ENCODE results near the gene GPR161.

Gene GPR161

GRCh38 chr1:168167806-168168205 is 31.1 kb upstream of the GPR161 start:
- Histone ChIP-seq H3K9ac (no peak overlapping the region), H3K27ac (no peak overlapping the region), H3K27me3 (ENCODE audit: insufficient read depth, low read depth) (no peaks in the 10 kb centered on the region), H4K20me1 (ENCODE audit: insufficient read depth) (no peaks in the 10 kb centered on the region), H3K4me3 (IDR thresholded peaks at IDR 0.05; ENCODE audit: insufficient read depth, low read depth, low read length) (no peak overlapping the region), H2AFZ (ENCODE audit: low read depth) (no peak overlapping the region), H3K79me2 (ENCODE audit: insufficient read depth, low read depth) (no peaks in the 10 kb centered on the region), H3K4me1 (ENCODE audit: low read depth, poor library complexity, severe bottlenecking) (no peaks in the 10 kb centered on the region), H3K36me3 (ENCODE audit: insufficient read depth) (no peaks in the 10 kb centered on the region), H3K4me2 (no peak overlapping the region)
- TF ChIP-seq CTCF (conservative IDR thresholded peaks at IDR 0.05; ENCODE audit: low read depth, low read length): no peak

- Histone ChIP-seq H3K9ac (no peak overlapping the region), H3K4me1 (ENCODE audit: low read depth, poor library complexity, severe bottlenecking) (no peaks in the 10 kb centered on the region), H3K4me2 (no peak overlapping the region), H3K4me3 (IDR thresholded peaks at IDR 0.05; ENCODE audit: insufficient read depth, low read depth, low read length) (no peak overlapping the region), H4K20me1 (ENCODE audit: insufficient read depth) (no peaks in the 10 kb centered on the region), H3K79me2 (ENCODE audit: insufficient read depth, low read depth) (no peaks in the 10 kb centered on the region), H3K27me3 (ENCODE audit: insufficient read depth, low read depth) (no peaks in the 10 kb centered on the region; the same call in 1 of the 2 replicates), H2AFZ (ENCODE audit: low read depth) (no peak overlapping the region), H3K36me3 (ENCODE audit: insufficient read depth) (no peaks in the 10 kb centered on the region), H3K27ac (no peak overlapping the region)
- TF ChIP-seq CTCF (conservative IDR thresholded peaks at IDR 0.05; ENCODE audit: low read depth, low read length): no peak
Observed at GRCh38 chr1:168164771-168165170, 28.0 kb upstream of the GPR161 start.

GRCh38 chr1:168163670-168164069 is 26.9 kb upstream of the GPR161 start:
- TF ChIP-seq CTCF (conservative IDR thresholded peaks at IDR 0.05; ENCODE audit: low read depth, low read length): no peak
- H3K4me2 ChIP-seq: no peak overlapping the region

GRCh38 chr1:168161459-168161858 is 24.7 kb upstream of the GPR161 start:
- Histone ChIP-seq H4K20me1 (ENCODE audit: insufficient read depth) (no peaks in the 10 kb centered on the region), H3K4me1 (ENCODE audit: low read depth, poor library complexity, severe bottlenecking) (no peaks in the 10 kb centered on the region), H2AFZ (ENCODE audit: low read depth) (no peak overlapping the region), H3K27me3 (ENCODE audit: insufficient read depth, low read depth) (no peaks in the 10 kb centered on the region; the same call in 1 of the 2 replicates), H3K4me2 (no peak overlapping the region), H3K27ac (no peak overlapping the region), H3K36me3 (ENCODE audit: insufficient read depth) (no peaks in the 10 kb centered on the region), H3K79me2 (ENCODE audit: insufficient read depth, low read depth) (no peaks in the 10 kb centered on the region), H3K9ac (no peak overlapping the region), H3K4me3 (IDR thresholded peaks at IDR 0.05; ENCODE audit: insufficient read depth, low read depth, low read length) (no peak overlapping the region)
- no peak for TF ChIP-seq CTCF (conservative IDR thresholded peaks at IDR 0.05; ENCODE audit: low read depth, low read length)

More at GRCh38 chr1:168163670-168164069, 26.9 kb upstream of the GPR161 start:
- Histone ChIP-seq H3K4me3 (IDR thresholded peaks at IDR 0.05; ENCODE audit: insufficient read depth, low read depth, low read length) (no peak overlapping the region), H4K20me1 (ENCODE audit: insufficient read depth) (no peaks in the 10 kb centered on the region), H3K27ac (no peak overlapping the region), H3K79me2 (ENCODE audit: insufficient read depth, low read depth) (no peaks in the 10 kb centered on the region), H3K9ac (no peak overlapping the region), H3K36me3 (ENCODE audit: insufficient read depth) (no peaks in the 10 kb centered on the region), H3K27me3 (ENCODE audit: insufficient read depth, low read depth) (no peaks in the 10 kb centered on the region; the same call in 1 of the 2 replicates), H2AFZ (ENCODE audit: low read depth) (no peak overlapping the region), H3K4me1 (ENCODE audit: low read depth, poor library complexity, severe bottlenecking) (no peaks in the 10 kb centered on the region)

Measured in KMS-11 (cell line).